Measurements from ENCODE around the gene CACNA2D2. TPM values are rescaled to one million over a fixed set of nuclear protein-coding genes. Genes with fewer than 3 reads are reported as not detected.

Gene CACNA2D2
- total and polyA plus RNA-seq, 2 of the 8 experiments (the other 6 are each of a cell fraction or from before 2014, with no cell fraction given), result 14.1 to 25.0 TPM

GRCh38 chr3:50444782-50445181, 58.7 kb downstream of the CACNA2D2 start:
- Histone ChIP-seq H3K56ac (replicated peaks; ENCODE audit: insufficient read length, low read depth, low read length) (no peak overlapping the region), H2BK15ac (ENCODE audit: low read length) (no peak overlapping the region), H2BK120ac (replicated peaks; ENCODE audit: low read depth, low read length) (no peak overlapping the region), H3K9ac (replicated peaks in 1 of 4; ENCODE audit: extremely low read depth in 1 of 4, low read depth in 3 of 4, low read length in 3 of 4) (no peak overlapping the region), H3K79me2 (ENCODE audit: control insufficient read depth in 1 of 2, insufficient read depth in 2 of 2, low read length in 2 of 2) (no peaks in the 10 kb centered on the region), H3K4me1 (replicated peaks in 1 of 4; ENCODE audit: control insufficient read depth in 3 of 4, insufficient read depth in 4 of 4, low read length in 3 of 4) (peaks cover 0 to 7% (median 3%) of the 10 kb centered on the region in 4 experiments; a peak in 6 of 7 replicates), H3K79me1 (ENCODE audit: low read depth, low read length) (peaks cover 3% of the 10 kb centered on the region; the same call in 1 of the 2 replicates), H2AK5ac (ENCODE audit: low read depth, low read length) (no peak overlapping the region), H2BK20ac (ENCODE audit: low read length) (no peak overlapping the region), H3K23me2 (ENCODE audit: low read depth, low read length) (no peaks in the 10 kb centered on the region), H2BK12ac (ENCODE audit: low read depth, low read length) (no peak overlapping the region; the same call in 1 of the 2 replicates), H3K14ac (ENCODE audit: insufficient read length) (no peak overlapping the region), H3K9me3 (ENCODE audit: insufficient read depth in 2 of 2, low read depth in 1 of 2, low read length in 1 of 2) (no peaks in the 10 kb centered on the region), H3K4me3 (ENCODE audit: extremely low read depth in 1 of 4, insufficient read depth in 2 of 4, low read depth in 3 of 4, low read length in 4 of 4) (no peak overlapping the region), H3K23ac (ENCODE audit: insufficient read length) (no peak overlapping the region), H3K27me3 (replicated peaks in 1 of 4; ENCODE audit: control insufficient read depth in 3 of 4, extremely low read depth in 1 of 4, insufficient read depth in 3 of 4, low read length in 3 of 4) (no peaks in the 10 kb centered on the region), H3K27ac (ENCODE audit: low read depth, low read length) (no peak overlapping the region), H4K20me1 (replicated peaks in 1 of 2; ENCODE audit: control insufficient read depth in 1 of 2, insufficient read depth in 2 of 2, low read length in 2 of 2) (peaks cover 0 to 2% of the 10 kb centered on the region in 2 experiments), H4K8ac (ENCODE audit: extremely low read depth, insufficient read depth, low read length) (no peak overlapping the region), H3K18ac (ENCODE audit: extremely low read depth, low read length) (no peak overlapping the region), H2BK5ac (ENCODE audit: low read depth, low read length) (no peak overlapping the region), H4K91ac (replicated peaks; ENCODE audit: insufficient read length, low read length) (no peak overlapping the region), H2AFZ (ENCODE audit: low read length) (no peak overlapping the region), H3K36me3 (ENCODE audit: control insufficient read depth in 2 of 4, insufficient read depth in 4 of 4, low read length in 3 of 4) (no peaks in the 10 kb centered on the region), H3K4me2 (ENCODE audit: insufficient read depth in 1 of 2, low read depth in 2 of 2, low read length in 2 of 2) (no peak overlapping the region), H4K5ac (ENCODE audit: insufficient read length, low read depth, low read length) (no peak overlapping the region), H3K4ac (replicated peaks; ENCODE audit: insufficient read length, low read depth, low read length) (no peak overlapping the region)
- DNase-seq (ENCODE audit: low read depth in 1 of 2, low spot score in 2 of 2) (no peak), FAIRE-seq (no peak)
- no peak for TF ChIP-seq BCL11A (IDR thresholded peaks at IDR 0.05; ENCODE audit: low read depth in 2 of 2, low read length in 2 of 2)
- ChIA-PET CTCF (ENCODE audit: partially characterized antibody) (interaction anchor here (1.8 kb wide), 2 partner anchors 21 to 30 kb away, joined by 3 to 4 read pairs; no protein-coding TSS in a partner anchor), POLR2A (ENCODE audit: partially characterized antibody) (no interaction called here)
- WGBS, 2 experiments (ENCODE audit: extremely low coverage in 1 of 2, insufficient coverage in 1 of 2, insufficient read length in 1 of 2, insufficient replicate concordance in 2 of 2, low coverage in 1 of 2, low lambda C conversion rate in 2 of 2, missing lambda C conversion rate in 1 of 2), result 81% methylated on average over 2 of the region's 2 CpGs; no CpG with 5 or more reads in 1 of the 2 experiments

Data from H1 (cell line).